Activated CD4-positive, alpha-beta T cell treated with anti-CD3 and anti-CD28 coated beads, Interleukin-2, amount 10 ng/mL, durations not matched to agents 24 days and 14 days (primary cell): ENCODE measurements around the gene SLC35C1. TPM values are rescaled to one million over a fixed set of nuclear protein-coding genes. Genes with fewer than 3 reads are reported as not detected.
"Not testable (repeated sequence)": the region's sequence is repeated elsewhere in the genome, so short reads cannot be mapped to it uniquely, and the experiment has no call there.

ENCODE experiments used
- DNase-seq: peaks from one replicate; pipeline ENCODE4 v3.0.0; 2022
- H3K27ac Mint-ChIP-seq: one replicate; pipeline ENCODE4 v1.8.0; 2022; ENCODE audit warnings: mild to moderate bottlenecking, mixed read lengths
- H3K27me3 Mint-ChIP-seq: one replicate; pipeline ENCODE4 v1.8.0; 2022; ENCODE audit warnings: mixed read lengths
- H3K36me3 Mint-ChIP-seq: one replicate; pipeline ENCODE4 v1.8.0; 2022; ENCODE audit warnings: low read depth, mild to moderate bottlenecking, mixed read lengths
- H3K4me1 Mint-ChIP-seq: one replicate; pipeline ENCODE4 v1.8.0; 2021; ENCODE audit warnings: mixed read lengths
- H3K4me3 Mint-ChIP-seq: one replicate; pipeline ENCODE4 v1.8.0; 2022; ENCODE audit warnings: mild to moderate bottlenecking, moderate library complexity, mixed read lengths
- H3K9me3 Mint-ChIP-seq: one replicate; pipeline ENCODE4 v1.8.0; 2021; ENCODE audit warnings: mixed read lengths
- intact Hi-C: fragments of 100-400 bp; cut with micrococcal nuclease; formaldehyde crosslinking; loops from one replicate; pipeline ENCODE4 v1.15.1; 2023
- total RNA-seq: library from RNA; stranded (reverse); gene quantifications from 2 replicates; pipeline ENCODE4 v1.2.3, GENCODE V29; 2022

Gene SLC35C1
- total RNA-seq, 1 donor from 2014 or later: 15.3 TPM

- H3K36me3 Mint-ChIP-seq: no peaks in the 10 kb centered on the region
- H3K27me3 Mint-ChIP-seq: peaks cover 11% of the 10 kb centered on the region
- peaks cover 23% of the 10 kb centered on the region for H3K4me1 Mint-ChIP-seq
- no peak overlapping the region for H3K27ac Mint-ChIP-seq
- no peak overlapping the region for H3K4me3 Mint-ChIP-seq
- peaks cover 4% of the 10 kb centered on the region for H3K9me3 Mint-ChIP-seq
- no peak for DNase-seq
- intact Hi-C loops: no loop called here
Observed at GRCh38 chr11:45832811-45833441, 28.0 kb downstream of the SLC35C1 start.

- peak overlapping the region; percentile 90 for H3K27ac Mint-ChIP-seq
- H3K27me3 Mint-ChIP-seq: peaks cover 13% of the 10 kb centered on the region
- H3K36me3 Mint-ChIP-seq: no peaks in the 10 kb centered on the region
- H3K4me1 Mint-ChIP-seq: peaks cover 23% of the 10 kb centered on the region
- peaks cover 4% of the 10 kb centered on the region for H3K9me3 Mint-ChIP-seq
- peak; percentile 62 for DNase-seq
- intact Hi-C loops: no loop called here
- H3K4me3 Mint-ChIP-seq: peak overlapping the region; percentile 77
Observed at GRCh38 chr11:45833761-45834160, 28.8 kb downstream of the SLC35C1 start.

GRCh38 chr11:45834298-45834756 lies 29.4 kb downstream of the SLC35C1 start:
- H3K36me3 Mint-ChIP-seq: no peaks in the 10 kb centered on the region
- H3K9me3 Mint-ChIP-seq: peaks cover 4% of the 10 kb centered on the region
- H3K27me3 Mint-ChIP-seq: peaks cover 13% of the 10 kb centered on the region
- H3K27ac Mint-ChIP-seq: peak overlapping the region; percentile 90
- DNase-seq: peak; percentile 87
- intact Hi-C loops: no loop called here
- peaks cover 23% of the 10 kb centered on the region for H3K4me1 Mint-ChIP-seq
- H3K4me3 Mint-ChIP-seq: peak overlapping the region; percentile 77

- Mint-ChIP-seq H3K4me1 (peaks cover 22% of the 10 kb centered on the region), H3K27ac (no peak overlapping the region), H3K4me3 (no peak overlapping the region), H3K9me3 (peaks cover 4% of the 10 kb centered on the region), H3K36me3 (no peaks in the 10 kb centered on the region), H3K27me3 (peaks cover 21% of the 10 kb centered on the region)
- intact Hi-C loops: no loop called here
- no peak for DNase-seq
Observed at GRCh38 chr11:45839204-45839603, 34.3 kb downstream of the SLC35C1 start.

GRCh38 chr11:45840251-45840650 lies 35.3 kb downstream of the SLC35C1 start:
- not testable (repeated sequence) for H3K4me3 Mint-ChIP-seq, H3K9me3 Mint-ChIP-seq, DNase-seq, H3K27ac Mint-ChIP-seq, H3K36me3 Mint-ChIP-seq
- intact Hi-C loops: loop anchor here (10.0 kb wide), 1 partner anchor 505 kb away; the partner anchor contains the start of gene DGKZ
- peaks cover 21% of the 10 kb centered on the region for H3K27me3 Mint-ChIP-seq
- peaks cover 17% of the 10 kb centered on the region for H3K4me1 Mint-ChIP-seq

DNA sequence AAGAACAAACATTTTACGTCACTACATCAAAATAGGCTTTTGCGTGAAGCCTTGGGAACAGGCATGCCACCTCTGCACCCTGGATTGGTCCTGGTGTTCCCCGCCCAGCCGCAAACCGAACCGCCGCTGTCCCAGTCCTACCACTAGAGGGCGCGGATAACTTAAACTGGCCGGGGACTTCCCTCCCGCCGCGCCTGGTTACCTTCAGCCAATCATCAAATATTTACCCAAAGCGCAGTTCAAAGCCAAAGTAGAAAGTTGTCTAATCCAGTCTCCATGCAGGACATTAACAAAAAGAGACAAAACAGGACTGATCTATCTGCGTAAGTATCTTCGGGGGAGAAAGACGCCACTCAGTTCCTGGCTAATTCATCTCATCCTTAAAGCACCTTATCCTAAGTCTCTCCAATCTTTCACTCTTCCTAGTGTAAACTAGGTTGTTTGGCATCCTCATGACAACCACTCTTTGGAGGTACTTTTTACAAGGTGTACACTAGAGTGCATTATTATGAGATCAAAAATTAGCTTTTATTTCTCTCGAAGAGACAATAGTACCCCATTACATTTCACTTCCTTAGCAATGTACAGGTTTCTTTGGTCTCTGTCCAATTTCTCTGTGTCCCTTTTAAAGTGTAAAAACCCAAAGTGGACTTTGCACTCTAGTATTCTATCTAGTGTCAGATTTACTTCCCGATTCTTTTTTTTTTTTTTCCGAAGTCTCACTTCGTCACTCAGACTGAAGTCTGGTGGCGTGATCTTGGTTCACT lies 38.4 kb downstream of the SLC35C1 start:
- Mint-ChIP-seq H3K27ac (peak overlapping the region; percentile 68), H3K36me3 (no peaks in the 10 kb centered on the region), H3K9me3 (no peaks in the 10 kb centered on the region), H3K4me1 (peaks cover 27% of the 10 kb centered on the region), H3K27me3 (peaks cover 15% of the 10 kb centered on the region), H3K4me3 (peak overlapping the region; percentile 22)
- intact Hi-C loops: loop anchor here (1.0 to 10.0 kb wide), 3 partner anchors 75 to 501 kb away; partner anchors contain the start of gene DGKZ
- DNase-seq: peak; percentile 97

DNA sequence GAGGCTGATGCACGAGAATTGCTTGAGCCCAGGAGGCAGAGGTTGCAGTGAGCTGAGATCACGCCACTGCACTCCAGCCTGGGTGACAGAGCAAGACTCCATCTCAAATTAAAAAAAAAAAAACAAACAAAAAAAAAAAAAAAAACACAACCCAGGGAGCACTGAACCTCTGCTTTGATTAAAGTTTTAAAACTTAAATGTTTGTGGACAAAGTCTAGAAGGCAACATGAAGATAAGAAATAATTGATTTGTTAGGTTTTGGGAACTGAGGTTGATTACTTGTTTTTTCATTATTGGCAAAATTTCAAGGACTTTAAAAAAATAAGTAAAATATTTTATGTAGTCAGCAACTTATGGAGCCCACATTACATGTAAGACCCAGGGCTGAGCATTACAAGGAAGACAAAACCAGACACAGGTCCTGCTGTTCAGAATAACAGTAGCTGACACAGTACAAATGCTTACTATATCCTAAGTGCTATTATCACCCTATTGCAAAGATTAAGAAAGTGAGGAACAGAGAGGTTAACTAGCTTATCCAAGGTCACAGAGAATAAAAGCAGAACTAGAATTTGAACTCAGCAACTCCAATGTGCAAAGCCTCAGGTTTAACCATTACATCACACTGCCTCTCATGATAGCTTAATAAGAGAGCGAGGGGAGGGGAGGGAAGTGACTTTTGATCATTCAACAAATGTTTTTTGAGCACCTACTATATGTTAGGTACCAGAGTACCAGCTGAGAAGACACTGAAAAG lies 40.1 kb downstream of the SLC35C1 start:
- intact Hi-C loops: loop anchor here (5.0 to 10.0 kb wide), 3 partner anchors 42 to 1278 kb away; partner anchors contain the start of genes CD82, DGKZ and MAPK8IP1
- H3K27me3 Mint-ChIP-seq: peaks cover 15% of the 10 kb centered on the region
- H3K27ac Mint-ChIP-seq: no peak overlapping the region
- H3K9me3 Mint-ChIP-seq: no peaks in the 10 kb centered on the region
- no peak overlapping the region for H3K4me3 Mint-ChIP-seq
- peaks cover 37% of the 10 kb centered on the region for H3K4me1 Mint-ChIP-seq
- no peak for DNase-seq
- H3K36me3 Mint-ChIP-seq: no peaks in the 10 kb centered on the region

DNA sequence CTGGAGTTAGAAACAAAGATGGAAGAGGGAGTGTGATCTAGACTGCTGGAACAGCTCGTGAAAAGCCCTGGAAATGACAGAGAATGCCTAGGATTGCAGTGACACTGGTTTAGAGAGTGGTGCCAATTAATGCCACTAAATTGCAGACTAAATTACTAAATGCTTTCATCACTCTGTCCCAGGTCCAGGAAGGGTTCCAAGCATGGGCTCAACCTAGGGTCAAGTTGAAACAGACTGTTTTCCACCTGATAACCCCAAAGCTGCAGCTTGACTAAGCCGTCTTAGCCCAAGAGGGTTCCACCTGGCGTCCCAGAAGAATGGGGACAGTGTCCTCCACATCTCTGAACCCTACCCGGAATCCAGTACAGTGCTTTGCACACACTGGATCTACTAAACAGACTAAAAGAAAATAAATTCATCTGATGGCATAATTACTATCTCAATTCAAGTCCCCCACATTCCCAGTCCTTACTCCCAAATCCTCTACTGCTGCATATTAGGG lies 41.3 kb downstream of the SLC35C1 start:
- Mint-ChIP-seq H3K4me3 (peak overlapping the region; percentile 85), H3K36me3 (peaks cover 4% of the 10 kb centered on the region), H3K27ac (peak overlapping the region; percentile 90), H3K9me3 (no peaks in the 10 kb centered on the region), H3K27me3 (peaks cover 11% of the 10 kb centered on the region), H3K4me1 (peaks cover 41% of the 10 kb centered on the region)
- intact Hi-C loops: loop anchor here (2.0 to 10.0 kb wide), 4 partner anchors 41 to 1279 kb away; partner anchors contain the start of genes CD82, DGKZ, MAPK8IP1 and PHF21A
- DNase-seq: no peak

GRCh38 chr11:45846974-45847910 lies 42.3 kb downstream of the SLC35C1 start, which contains the start of gene CRY2:
TSS of gene CRY2 (plus strand) at chr11:45847475. CDS start at chr11:45847491, 16 bp downstream.
- peak within 1 kb of the TSS; percentile 85 for H3K4me3 Mint-ChIP-seq
- H3K36me3 Mint-ChIP-seq: peaks cover 4% of the 10 kb centered on the region
- H3K4me1 Mint-ChIP-seq: peaks cover 41% of the 10 kb centered on the region
- H3K9me3 Mint-ChIP-seq: no peaks in the 10 kb centered on the region
- peak; percentile 99 for DNase-seq
- peak within 1 kb of the TSS; percentile 90 for H3K27ac Mint-ChIP-seq
- peaks cover 7% of the 10 kb centered on the region for H3K27me3 Mint-ChIP-seq
- intact Hi-C loops: loop anchor here (1.0 to 10.0 kb wide), 6 partner anchors 40 to 1280 kb away; partner anchors contain the start of genes CD82, DGKZ, MAPK8IP1 and PHF21A

DNA sequence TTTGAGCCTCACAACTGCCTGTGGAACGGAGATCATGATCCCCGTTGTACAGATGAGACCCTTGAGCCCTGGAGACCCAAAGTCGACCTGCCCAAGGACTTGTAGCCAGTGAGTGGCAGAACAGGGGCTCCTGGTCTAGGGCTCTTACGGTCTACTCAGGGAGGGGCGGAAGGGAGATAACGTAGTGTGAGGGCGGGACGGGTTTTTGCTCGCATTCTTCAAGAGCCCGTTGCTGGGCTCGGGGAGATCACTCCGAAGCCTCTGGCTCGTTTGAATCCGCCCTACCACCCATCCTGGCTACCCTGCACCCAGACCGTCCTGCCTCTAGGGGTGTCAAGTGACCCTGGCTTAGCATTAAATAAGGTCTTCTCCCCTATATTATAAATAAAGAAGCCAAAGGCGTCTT lies 43.0 kb downstream of the SLC35C1 start:
- H3K4me1 Mint-ChIP-seq: peaks cover 40% of the 10 kb centered on the region
- peaks cover 4% of the 10 kb centered on the region for H3K36me3 Mint-ChIP-seq
- peak overlapping the region; percentile 85 for H3K4me3 Mint-ChIP-seq
- no peaks in the 10 kb centered on the region for H3K9me3 Mint-ChIP-seq
- peak overlapping the region; percentile 90 for H3K27ac Mint-ChIP-seq
- peak; percentile 89 for DNase-seq
- H3K27me3 Mint-ChIP-seq: peaks cover 7% of the 10 kb centered on the region
- intact Hi-C loops: loop anchor here (1.0 to 10.0 kb wide), 6 partner anchors 39 to 1281 kb away; partner anchors contain the start of genes CD82, DGKZ, MAPK8IP1 and PHF21A

DNA sequence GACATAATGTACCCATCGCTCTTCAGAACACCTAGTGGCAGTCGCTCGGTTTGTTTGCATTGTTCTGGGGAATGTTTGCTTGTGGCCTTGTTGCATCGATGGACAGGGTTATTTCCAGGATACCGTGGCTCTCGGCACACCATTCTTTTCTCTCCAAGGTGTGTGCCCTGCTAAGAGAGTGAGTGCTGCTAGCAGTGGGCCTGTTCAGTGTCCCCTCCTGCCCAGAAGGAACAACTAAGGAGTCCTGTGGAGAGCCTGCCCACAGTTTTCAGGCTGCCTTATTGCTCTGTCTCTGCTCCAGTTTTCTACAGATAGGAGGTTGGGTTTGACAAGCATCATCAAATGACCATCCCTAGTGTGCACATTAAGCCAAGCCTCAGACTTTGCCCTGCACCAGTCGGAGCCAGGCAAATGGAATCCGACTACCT lies 43.7 kb downstream of the SLC35C1 start:
- Mint-ChIP-seq H3K27ac (no peak overlapping the region), H3K36me3 (peaks cover 4% of the 10 kb centered on the region), H3K9me3 (no peaks in the 10 kb centered on the region), H3K4me1 (peaks cover 34% of the 10 kb centered on the region), H3K27me3 (peaks cover 7% of the 10 kb centered on the region), H3K4me3 (peak overlapping the region; percentile 85)
- no peak for DNase-seq
- intact Hi-C loops: loop anchor here (5.0 to 10.0 kb wide), 3 partner anchors 39 to 1281 kb away; partner anchors contain the start of genes CD82, DGKZ and MAPK8IP1

- H3K4me3 Mint-ChIP-seq: no peak overlapping the region
- H3K9me3 Mint-ChIP-seq: no peaks in the 10 kb centered on the region
- peaks cover 30% of the 10 kb centered on the region for H3K4me1 Mint-ChIP-seq
- peaks cover 5% of the 10 kb centered on the region for H3K27me3 Mint-ChIP-seq
- intact Hi-C loops: no loop called here
- no peak for DNase-seq
- peaks cover 4% of the 10 kb centered on the region for H3K36me3 Mint-ChIP-seq
- H3K27ac Mint-ChIP-seq: no peak overlapping the region
Observed at GRCh38 chr11:45850446-45850845, 45.5 kb downstream of the SLC35C1 start.
